Daoy (cell line): Measurements from ENCODE around the gene DELE1. TPM values are rescaled to one million over a fixed set of nuclear protein-coding genes. Genes with fewer than 3 reads are reported as not detected.

ENCODE experiments used
- total RNA-seq: library from RNA; depleted of rRNA; stranded (reverse); fragments of >200 nt; shearing (Covaris generic); gene quantifications from 2 replicates; pipeline ENCODE4 v1.2.3, GENCODE V29; 2014; rRNA removed

Gene DELE1
- total RNA-seq, 1 experiment from 2014 or later = 40.5 TPM

Other genes starting within 250 kb of the DELE1 start
- 1.7 and 3.0 TPM in 2 replicates for gene ARAP3, start 241.6 kb upstream of the DELE1 start, total RNA-seq
- 2.7 and 4.1 TPM in 2 replicates for gene PCDH1, start 45.5 kb upstream of the DELE1 start, total RNA-seq
- gene PCDH12, start 34.3 kb downstream of the DELE1 start, total RNA-seq = 0.03 TPM in 1 of 2 replicates, not detected in the other
- gene RNF14, start 45.2 kb downstream of the DELE1 start, total RNA-seq = 80.7 and 90.4 TPM in 2 replicates
- 43.5 and 68.6 TPM in 2 replicates for gene GNPDA1, start 89.2 kb downstream of the DELE1 start, total RNA-seq
- 31.8 and 57.5 TPM in 2 replicates for gene NDFIP1, start 184.9 kb downstream of the DELE1 start, total RNA-seq